ENCODE measurements around the gene KCNIP4. TPM values are rescaled to one million over a fixed set of nuclear protein-coding genes. Genes with fewer than 3 reads are reported as not detected.

The KCNIP4 gene
- total RNA-seq, 1 donor from 2014 or later = not detected

DNA sequence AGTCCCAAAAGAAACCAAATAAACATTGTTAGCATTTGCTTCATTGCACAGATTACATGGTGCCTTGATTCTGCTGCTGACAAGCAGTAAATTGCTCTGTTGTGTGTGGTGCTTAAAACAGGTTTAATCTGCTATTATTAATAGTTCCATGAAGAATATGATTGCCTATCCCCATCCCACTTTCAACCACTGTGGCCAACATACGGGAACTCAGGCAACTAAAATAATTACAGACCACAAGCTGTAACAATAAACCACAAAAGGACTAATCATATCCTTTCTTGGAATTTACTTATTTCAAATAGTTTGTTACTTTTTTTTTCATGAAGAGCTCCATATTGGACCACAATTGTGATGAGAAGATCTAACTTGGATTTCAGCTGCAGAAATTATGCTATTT lies 1116.8 kb downstream of the KCNIP4 start:
- ChIA-PET POLR2A (no interaction called here), CTCF (no interaction called here)
- H3K9me3 Mint-ChIP-seq = peaks cover 2% of the 10 kb centered on the region
- no peak for ATAC-seq (ENCODE audit: low read depth)
- no peaks in the 10 kb centered on the region for H3K27me3 Mint-ChIP-seq
- DNase-seq = no peak
- H3K4me3 Mint-ChIP-seq = no peak overlapping the region
- no peaks in the 10 kb centered on the region for H3K36me3 Mint-ChIP-seq (ENCODE audit: low read depth)
- H3K27ac Mint-ChIP-seq = no peak overlapping the region
- intact Hi-C loops (cut with micrococcal nuclease) = no loop called here
- TF ChIP-seq, protein P1, sequence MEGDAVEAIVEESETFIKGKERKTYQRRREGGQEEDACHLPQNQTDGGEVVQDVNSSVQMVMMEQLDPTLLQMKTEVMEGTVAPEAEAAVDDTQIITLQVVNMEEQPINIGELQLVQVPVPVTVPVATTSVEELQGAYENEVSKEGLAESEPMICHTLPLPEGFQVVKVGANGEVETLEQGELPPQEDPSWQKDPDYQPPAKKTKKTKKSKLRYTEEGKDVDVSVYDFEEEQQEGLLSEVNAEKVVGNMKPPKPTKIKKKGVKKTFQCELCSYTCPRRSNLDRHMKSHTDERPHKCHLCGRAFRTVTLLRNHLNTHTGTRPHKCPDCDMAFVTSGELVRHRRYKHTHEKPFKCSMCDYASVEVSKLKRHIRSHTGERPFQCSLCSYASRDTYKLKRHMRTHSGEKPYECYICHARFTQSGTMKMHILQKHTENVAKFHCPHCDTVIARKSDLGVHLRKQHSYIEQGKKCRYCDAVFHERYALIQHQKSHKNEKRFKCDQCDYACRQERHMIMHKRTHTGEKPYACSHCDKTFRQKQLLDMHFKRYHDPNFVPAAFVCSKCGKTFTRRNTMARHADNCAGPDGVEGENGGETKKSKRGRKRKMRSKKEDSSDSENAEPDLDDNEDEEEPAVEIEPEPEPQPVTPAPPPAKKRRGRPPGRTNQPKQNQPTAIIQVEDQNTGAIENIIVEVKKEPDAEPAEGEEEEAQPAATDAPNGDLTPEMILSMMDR (IDR thresholded peaks at IDR 0.05) = no peak
- no peaks in the 10 kb centered on the region for H3K4me1 Mint-ChIP-seq

DNA sequence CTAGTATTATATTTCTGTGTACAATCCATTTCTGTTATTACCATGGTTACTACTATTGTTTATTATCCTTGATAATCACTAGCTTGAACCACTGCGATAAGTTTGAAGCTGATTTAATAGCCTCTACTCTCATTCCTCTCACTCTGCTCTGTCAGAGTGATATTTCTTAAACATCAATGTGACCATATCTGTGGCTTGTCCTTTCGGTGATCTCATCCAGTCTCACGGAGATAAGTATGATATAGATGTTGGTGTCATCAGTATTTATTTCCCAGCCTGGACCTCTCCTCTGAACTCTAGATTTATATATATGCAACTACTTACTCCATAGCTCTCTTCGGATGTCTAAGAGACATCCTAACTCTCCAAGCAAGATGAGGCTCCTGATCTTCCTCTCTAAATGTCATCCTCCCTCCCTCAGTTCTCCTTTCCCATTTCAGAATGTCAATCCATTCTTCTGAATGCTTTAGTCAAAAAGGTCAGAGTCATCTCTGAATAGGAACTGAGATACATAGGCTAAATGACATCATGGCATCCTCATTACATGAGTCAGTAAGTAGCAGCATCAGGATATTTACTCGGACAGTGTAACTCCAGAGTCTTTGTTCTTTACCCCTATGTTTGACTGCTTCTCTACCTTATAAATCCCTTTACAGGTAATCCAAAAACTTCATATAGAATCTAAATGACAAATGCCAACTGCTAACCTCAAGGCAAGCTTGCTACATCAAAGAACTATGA lies 1118.8 kb downstream of the KCNIP4 start:
- H3K9me3 Mint-ChIP-seq = no peaks in the 10 kb centered on the region
- DNase-seq (no peak), ATAC-seq (ENCODE audit: low read depth) (no peak)
- intact Hi-C loops (cut with micrococcal nuclease) = no loop called here
- TF ChIP-seq, protein P1 (IDR thresholded peaks at IDR 0.05) = no peak
- no peaks in the 10 kb centered on the region for H3K4me1 Mint-ChIP-seq
- ChIA-PET POLR2A (no interaction called here), CTCF (no interaction called here)
- H3K27me3 Mint-ChIP-seq = no peaks in the 10 kb centered on the region
- H3K4me3 Mint-ChIP-seq = no peak overlapping the region
- H3K36me3 Mint-ChIP-seq (ENCODE audit: low read depth) = no peaks in the 10 kb centered on the region
- no peak overlapping the region for H3K27ac Mint-ChIP-seq

DNA sequence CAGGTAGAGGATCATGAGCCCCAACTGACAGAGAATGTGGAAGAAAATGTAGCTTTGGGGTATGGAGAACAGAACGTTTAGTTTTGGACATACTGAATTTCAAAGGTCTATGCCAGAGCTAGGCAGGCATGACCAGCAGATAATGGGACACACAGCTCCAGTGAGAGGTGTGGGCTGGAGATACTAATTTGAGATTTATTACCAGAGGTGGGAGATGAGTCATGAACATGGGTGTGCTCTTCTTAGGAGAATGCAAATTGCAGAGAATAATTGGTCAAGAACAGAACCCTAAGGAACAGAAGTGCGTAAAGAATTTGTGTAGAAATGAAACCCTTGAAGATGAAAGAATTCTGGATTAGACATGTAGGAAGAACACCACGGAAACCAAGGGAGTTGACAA lies 1123.1 kb downstream of the KCNIP4 start:
- no peak overlapping the region for H3K4me3 Mint-ChIP-seq
- no peaks in the 10 kb centered on the region for H3K9me3 Mint-ChIP-seq
- ATAC-seq (ENCODE audit: low read depth) (no peak), DNase-seq (no peak)
- POLR2A ChIA-PET = no interaction called here
- intact Hi-C loops (cut with micrococcal nuclease) = no loop called here
- no peaks in the 10 kb centered on the region for H3K4me1 Mint-ChIP-seq
- H3K36me3 Mint-ChIP-seq (ENCODE audit: low read depth) = no peaks in the 10 kb centered on the region
- TF ChIP-seq, protein P1 (IDR thresholded peaks at IDR 0.05) = no peak
- no peaks in the 10 kb centered on the region for H3K27me3 Mint-ChIP-seq
- H3K27ac Mint-ChIP-seq = no peak overlapping the region
- CTCF ChIA-PET = no interaction called here

DNA sequence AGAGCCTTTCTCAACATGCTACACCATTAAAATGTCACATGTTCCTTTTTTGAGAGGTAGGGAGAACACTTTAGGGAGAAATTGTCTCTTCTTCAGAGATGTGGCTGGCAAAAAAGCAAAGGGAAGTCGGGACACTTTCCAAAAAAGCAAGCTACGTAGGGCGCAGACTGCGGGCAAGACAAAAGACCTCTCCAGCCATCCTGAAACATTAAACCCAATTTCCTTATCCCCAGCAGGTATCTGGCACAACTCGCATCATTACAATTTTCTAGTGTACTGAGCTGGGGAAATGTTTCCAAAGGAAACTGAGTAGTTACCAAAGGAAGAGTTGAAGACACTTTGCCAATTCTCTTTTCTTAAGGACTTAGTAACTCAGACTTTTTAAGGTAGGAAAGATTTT lies 1132.3 kb downstream of the KCNIP4 start:
- no peak overlapping the region for H3K4me3 Mint-ChIP-seq
- CTCF ChIA-PET = no interaction called here
- no peak overlapping the region for H3K27ac Mint-ChIP-seq
- no peaks in the 10 kb centered on the region for H3K36me3 Mint-ChIP-seq (ENCODE audit: low read depth)
- H3K9me3 Mint-ChIP-seq = no peaks in the 10 kb centered on the region
- DNase-seq (no peak), ATAC-seq (ENCODE audit: low read depth) (no peak)
- no peaks in the 10 kb centered on the region for H3K27me3 Mint-ChIP-seq
- no peaks in the 10 kb centered on the region for H3K4me1 Mint-ChIP-seq
- intact Hi-C loops (cut with micrococcal nuclease) = no loop called here
- TF ChIP-seq, protein P1 (IDR thresholded peaks at IDR 0.05) = no peak
- POLR2A ChIA-PET = no interaction called here

DNA sequence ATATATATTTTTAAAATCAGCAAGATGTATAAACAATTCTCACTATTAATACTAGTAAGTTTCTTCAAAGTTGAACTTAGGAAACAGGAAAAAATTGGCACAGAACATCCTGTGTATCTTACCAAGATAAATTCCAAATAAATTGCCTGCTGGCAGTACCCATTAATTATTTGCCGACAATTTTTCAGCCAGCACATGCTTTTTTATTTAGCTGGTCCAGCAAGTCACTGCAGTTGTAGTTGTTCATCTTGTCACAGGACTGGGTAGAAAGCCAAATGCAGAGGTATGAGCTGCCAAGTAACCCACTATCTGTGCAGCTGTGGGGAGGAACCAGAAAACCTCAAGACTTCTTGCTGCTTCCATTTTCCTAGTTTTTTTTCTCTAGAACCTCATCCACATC lies 1134.9 kb downstream of the KCNIP4 start:
- intact Hi-C loops (cut with micrococcal nuclease) = no loop called here
- Mint-ChIP-seq H3K36me3 (ENCODE audit: low read depth) (no peaks in the 10 kb centered on the region), H3K9me3 (no peaks in the 10 kb centered on the region), H3K27ac (no peak overlapping the region), H3K4me1 (no peaks in the 10 kb centered on the region), H3K27me3 (no peaks in the 10 kb centered on the region), H3K4me3 (no peak overlapping the region)
- TF ChIP-seq, protein P1 (IDR thresholded peaks at IDR 0.05) = no peak
- POLR2A ChIA-PET = no interaction called here
- DNase-seq = no peak
- CTCF ChIA-PET = no interaction called here
- no peak for ATAC-seq (ENCODE audit: low read depth)
